AG20443 (cell line): ENCODE results near the gene ALDH3B2.
A peak's percentile ranks its signal among the peaks of the same experiment; 100 is the strongest.
"Not testable (repeated sequence)": the region's sequence is repeated elsewhere in the genome, so short reads cannot be mapped to it uniquely, and the experiment has no call there.

Experiments used
- DNase-seq: peaks from one replicate; pipeline ENCODE4 v3.0.0; 2012; ENCODE audit warnings: low spot score, mixed read lengths

The ALDH3B2 gene

GRCh38 chr11:67685641-67686332 lies 11.4 kb upstream of the ALDH3B2 start:
- DNase-seq, result not testable (repeated sequence)

- not testable (repeated sequence) for DNase-seq
These were observed 8.0 kb upstream of the ALDH3B2 start for GRCh38 chr11:67682126-67683034.

DNA sequence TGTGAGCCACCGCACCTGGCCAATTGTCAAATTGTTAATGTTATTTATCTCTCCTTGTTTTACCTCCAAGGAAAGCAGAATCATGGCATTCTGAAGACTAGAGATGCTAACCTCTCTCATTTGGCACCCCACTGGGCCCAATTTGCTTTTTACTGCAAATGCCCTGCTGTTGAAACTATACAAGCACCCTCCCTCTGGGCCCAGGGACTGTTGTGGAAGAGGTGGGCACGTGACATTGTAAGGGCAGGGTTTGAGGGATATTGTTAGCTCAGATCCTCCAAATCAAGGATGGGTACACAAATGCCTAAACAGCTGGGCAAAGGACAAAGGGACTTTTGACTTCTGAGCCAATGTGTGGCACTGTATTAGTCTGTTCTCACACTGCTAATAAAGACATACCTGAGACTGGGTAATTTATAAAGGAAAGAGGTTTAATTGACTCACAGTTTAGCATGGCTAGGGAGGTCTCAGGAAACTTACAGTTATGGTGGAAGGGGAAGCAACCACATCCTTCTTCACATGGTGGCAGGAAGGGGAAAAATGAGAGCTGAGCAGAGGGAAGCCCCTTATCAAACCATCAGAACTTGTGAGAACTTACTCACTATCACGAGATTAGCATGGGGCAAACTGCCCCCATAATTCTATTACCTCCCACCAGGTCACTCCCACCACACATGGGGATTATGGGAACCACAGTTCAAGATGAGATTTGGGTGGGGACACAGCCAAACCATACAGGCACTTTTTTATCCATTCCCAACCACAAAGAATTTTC lies 6.5 kb upstream of the ALDH3B2 start:
- no peak for DNase-seq

DNA sequence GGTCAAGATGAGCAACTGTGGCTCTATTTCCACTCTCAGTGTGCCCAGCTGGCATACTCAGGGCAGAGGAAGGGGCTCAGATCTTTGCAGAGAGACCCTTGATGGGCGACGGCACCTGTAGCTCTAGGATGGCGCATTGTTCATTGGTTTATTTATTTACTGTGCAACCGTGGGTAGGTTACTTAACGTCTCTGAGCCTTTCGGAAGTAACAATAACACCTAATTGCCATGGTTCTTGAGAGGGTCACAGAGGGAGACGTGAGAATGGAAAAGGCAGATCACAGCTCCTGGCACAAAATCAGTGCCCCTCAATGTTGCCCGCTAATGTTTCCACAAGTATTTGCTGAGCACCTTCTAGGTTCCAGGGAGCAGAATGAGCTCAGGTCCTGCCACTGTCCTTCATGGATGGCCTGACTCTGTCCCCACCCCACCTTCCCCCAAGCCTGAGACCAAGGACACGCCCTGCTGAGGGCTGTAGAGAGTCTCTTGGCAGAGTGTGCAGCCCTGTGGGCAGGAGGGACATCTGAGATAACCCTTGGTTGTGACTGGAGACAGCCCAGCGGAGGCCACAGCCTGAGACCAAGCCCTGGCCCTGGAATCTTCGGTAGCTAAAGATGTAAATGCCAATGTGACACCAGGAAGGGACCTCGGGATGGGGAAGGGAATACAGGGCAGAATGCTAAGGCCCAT lies 780 bp upstream of the ALDH3B2 start:
- no peak for DNase-seq

DNA sequence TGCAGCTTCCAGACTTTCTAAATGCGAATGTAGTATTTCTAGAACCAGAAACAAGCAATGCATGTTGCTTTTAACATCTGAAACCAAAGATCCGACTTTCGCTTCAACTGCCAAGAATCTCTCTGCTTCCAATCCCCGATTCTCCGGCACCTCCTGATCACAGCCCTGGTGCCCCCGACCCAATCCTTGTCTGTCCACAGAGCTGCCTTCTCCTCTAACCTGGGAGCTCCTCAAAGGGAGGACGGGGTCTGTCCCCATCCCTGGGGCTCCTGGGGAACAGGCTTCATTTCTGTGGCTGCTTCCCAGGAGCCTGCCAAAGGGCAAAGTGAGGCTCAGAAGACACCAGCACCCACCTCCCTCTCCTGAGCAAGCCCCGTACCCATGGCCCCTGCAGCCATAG lies 521 bp downstream of the ALDH3B2 start:
- no peak for DNase-seq

- no peak for DNase-seq
These were observed 1.1 kb downstream of the ALDH3B2 start for GRCh38 chr11:67673358-67673757.

- DNase-seq, result no peak
These were observed 3.3 kb downstream of the ALDH3B2 start for GRCh38 chr11:67671211-67671520.

- DNase-seq, result no peak
These were observed 3.9 kb downstream of the ALDH3B2 start for GRCh38 chr11:67670316-67671210.

DNA sequence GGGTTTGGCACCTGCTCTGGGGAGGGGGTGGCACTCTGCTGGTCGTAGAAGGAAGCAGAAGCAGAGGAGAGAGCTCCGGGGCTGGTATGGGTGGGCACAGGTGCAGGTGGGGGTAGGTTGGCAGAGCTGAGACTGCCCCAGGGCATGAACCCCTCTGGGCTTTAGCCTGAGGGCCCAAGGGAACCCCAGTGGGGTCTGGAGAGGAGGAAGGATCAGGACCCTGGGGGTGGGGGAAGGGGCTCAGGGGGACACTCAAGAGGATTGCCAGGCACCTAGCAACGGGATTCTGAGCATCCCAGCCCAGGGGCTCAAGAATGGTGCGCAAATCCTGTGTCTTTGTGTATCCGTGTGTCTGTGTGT lies 6.3 kb downstream of the ALDH3B2 start:
- no peak for DNase-seq

DNA sequence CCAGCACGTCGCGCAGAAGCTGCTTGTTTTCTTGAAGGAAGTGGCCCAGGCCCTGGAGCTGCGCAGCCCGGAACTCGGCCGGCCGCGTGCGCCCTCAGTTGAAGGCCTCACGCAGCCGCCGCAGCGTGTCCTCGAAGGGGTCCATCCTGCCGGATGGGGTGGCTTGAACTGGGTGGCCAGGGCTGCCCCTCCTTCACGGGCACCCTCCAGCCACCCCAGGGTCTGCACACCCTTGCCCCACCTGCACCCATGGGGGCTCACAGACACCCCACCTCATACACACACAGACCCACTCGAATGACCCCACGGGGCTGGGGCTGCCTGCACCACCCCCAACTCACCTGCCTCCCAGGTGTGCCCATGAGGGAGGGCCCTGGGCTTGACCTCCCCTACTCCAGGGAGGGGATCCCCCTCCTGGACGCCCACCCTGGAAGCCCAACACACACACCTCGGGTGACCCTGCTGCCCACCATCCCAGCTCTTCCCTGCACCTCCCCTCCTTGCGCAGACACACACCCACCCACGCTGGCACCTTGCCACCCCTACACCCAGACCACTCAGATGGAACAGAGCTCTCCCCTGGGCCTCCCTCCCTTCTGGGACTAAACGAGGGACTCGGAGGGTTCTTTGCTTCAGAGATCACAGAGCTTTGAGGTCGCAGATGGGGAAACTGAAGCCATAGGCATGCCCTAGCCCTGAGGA lies 6.8 kb downstream of the ALDH3B2 start:
- no peak for DNase-seq

- peak; percentile 11 for DNase-seq
These were observed 7.5 kb downstream of the ALDH3B2 start for GRCh38 chr11:67666676-67667489.

DNA sequence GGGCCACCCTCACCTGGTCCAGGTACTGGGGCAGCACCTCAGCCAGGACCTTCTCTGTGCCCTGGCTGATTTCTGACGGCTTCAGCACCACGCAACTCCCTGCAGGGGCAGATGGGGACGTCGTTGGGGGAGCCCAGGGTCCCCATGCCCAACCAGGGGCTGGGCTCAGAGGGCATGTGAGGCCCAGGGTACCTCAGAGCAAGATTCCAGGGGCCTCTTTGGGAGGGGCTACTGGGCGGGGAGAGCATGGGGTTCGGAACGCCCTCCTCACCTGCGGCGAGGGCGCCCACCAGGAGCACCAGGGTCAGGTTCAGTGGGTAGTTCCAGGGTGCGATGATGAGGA lies 8.1 kb downstream of the ALDH3B2 start:
- no peak for DNase-seq

DNA sequence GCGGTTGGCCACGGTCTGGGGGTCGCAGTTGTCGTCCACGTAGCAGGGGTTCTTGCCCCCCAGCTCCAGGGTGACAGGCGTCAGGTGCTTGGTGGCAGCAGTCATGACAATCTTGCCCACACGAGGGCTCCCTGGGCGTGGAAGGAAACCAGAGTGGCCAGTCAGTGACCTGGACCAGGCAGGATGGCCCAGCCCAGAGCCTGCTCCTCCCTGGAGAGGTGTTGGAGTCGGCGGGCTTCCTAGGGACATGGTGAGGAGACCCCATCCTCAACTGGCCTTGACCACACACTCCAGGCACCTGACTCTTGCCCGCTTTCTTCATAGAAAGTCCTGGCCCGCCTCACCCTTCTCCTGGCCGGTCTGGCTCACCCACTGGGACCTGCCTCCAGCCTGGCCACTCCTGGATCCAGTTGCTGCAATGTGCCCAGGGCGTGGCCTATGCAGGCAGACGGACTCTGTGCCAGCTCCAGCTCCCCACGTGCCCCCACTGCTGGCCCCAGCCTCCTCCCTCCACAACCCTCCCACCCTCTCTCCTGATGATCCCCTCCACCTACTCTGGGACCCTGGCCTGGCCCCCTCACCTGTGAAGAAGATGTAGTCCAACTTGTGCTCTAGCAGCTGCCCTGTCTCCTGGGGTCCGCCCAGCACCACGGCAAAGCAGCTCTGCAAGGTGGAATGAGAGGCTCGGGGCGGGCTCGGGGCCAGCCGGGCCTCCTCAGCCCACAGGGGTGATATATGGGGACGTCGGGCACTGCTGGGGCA lies 8.7 kb downstream of the ALDH3B2 start:
- peak; percentile 35 for DNase-seq

DNA sequence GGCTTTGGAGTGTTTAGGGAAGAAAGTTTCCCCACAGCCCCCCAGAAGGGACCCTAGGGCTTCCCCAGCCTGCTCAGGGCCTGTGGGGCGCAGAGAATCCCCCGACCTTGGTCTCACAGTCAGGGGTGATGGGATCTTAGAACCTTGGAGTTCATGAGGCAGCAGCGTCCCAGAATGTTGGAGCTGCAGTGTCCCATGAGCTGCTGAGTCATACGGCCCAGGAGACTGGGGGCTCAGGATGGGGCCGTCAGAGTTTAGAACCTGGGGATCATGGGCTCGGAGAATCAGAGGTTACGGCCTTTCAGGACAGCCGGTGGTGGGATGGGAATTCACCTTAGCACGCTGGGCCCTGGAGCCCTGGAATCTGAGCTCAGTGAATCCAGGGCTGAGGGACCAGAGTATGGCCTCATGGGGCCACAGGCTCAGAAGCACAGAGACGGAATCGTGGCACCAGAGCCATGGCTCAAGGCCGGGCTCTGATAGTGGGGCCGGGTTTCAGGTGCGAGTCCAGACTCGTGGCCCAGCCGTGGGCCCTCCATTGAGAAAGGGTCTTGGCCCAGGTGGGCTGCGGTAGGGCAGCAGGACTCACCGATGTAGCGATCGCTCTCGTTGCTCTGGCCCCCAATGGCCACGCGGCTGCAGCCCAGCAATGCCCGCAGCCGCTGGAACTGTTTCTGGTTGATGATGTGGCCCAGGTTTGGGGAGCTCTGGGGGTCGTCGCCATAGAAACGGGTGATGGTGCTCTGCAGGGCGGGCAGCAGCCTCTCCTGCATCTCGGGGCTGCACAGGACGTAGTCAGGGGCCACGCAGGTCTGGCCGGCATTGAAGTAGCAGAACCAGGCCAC lies 9.5 kb downstream of the ALDH3B2 start:
- DNase-seq, result peak; percentile 8

GRCh38 chr11:67664213-67664585 lies 10.2 kb downstream of the ALDH3B2 start:
- DNase-seq, result no peak

GRCh38 chr11:67663532-67664212 lies 10.8 kb downstream of the ALDH3B2 start:
- DNase-seq, result peak; percentile 8

GRCh38 chr11:67662835-67663531 lies 11.4 kb downstream of the ALDH3B2 start:
- no peak for DNase-seq
